Ovary (tissue), 9 donors: ENCODE results near the gene CNTD1. TPM values are rescaled to one million over a fixed set of nuclear protein-coding genes. Genes with fewer than 3 reads are reported as not detected.

ENCODE experiments used
- DNase-seq, 5 donors: peaks; one replicate each; pipeline ENCODE4 v3.0.0-alpha.2; 2019 to 2020
- H3K27ac ChIP-seq, 2 donors: fragments of 200-600 bp; one replicate each; pipeline versions ENCODE4 v1.5.1 to v1.8.0; 2019 to 2022
- H3K27me3 ChIP-seq: fragments of 200-600 bp; one replicate; pipeline ENCODE4 v1.8.0; 2022
- H3K36me3 ChIP-seq: fragments of 200-600 bp; sonication (generic); one replicate; pipeline ENCODE4 v1.5.1; 2019
- H3K4me1 ChIP-seq: one replicate; pipeline ENCODE4 v1.8.1; 2013; ENCODE audit warnings: mild to moderate bottlenecking, moderate library complexity; ENCODE audit not compliant: insufficient read depth
- H3K4me3 ChIP-seq: fragments of 200-600 bp; sonication (generic); one replicate; pipeline ENCODE4 v1.5.1; 2017
- H3K9me3 ChIP-seq, 2 donors: fragments of 200-600 bp in 1 of 2; sonication (generic) in 1 of 2; one replicate each; pipeline versions ENCODE4 v1.5.1 to v1.8.1; 2013 to 2019; ENCODE audit warnings: mild to moderate bottlenecking in 1 of 2, moderate library complexity in 1 of 2
- EP300 ChIP-seq: sonication (generic); formaldehyde crosslinking; IDR thresholded peaks from one replicate; pipeline ENCODE4 v1.6.1; 2017; ENCODE audit warnings: antibody characterized with exemption
- POLR2A ChIP-seq: fragments of 450-650 bp; IDR thresholded peaks from one replicate; pipeline ENCODE4 v1.6.1; 2017; ENCODE audit warnings: antibody characterized with exemption, mild to moderate bottlenecking, moderate library complexity
- WGBS, 3 donors: extraction: QIAGEN DNeasy Blood & Tissue Kit in 1 of 3; methylation state at CpG; one replicate each; pipeline versions ENCODE4 v1.1.5 to v1.1.7; 2013 to 2017; 5-methylcytosine and 5-hydroxymethylcytosine counted together
- intact Hi-C, 4 donors: fragments of 100-400 bp; cut with DNase I; formaldehyde crosslinking; loops; one replicate each; pipeline versions ENCODE4 v1.11.0 to v1.15.1; 2022 to 2023
- polyA plus RNA-seq, 2 donors: library from polyadenylated mRNA; stranded (reverse); fragments of 200-250 nt in 1 of 2; fragments of 350-450 nt in 1 of 2; fragmentation: Illumina TruSeq in 1 of 2; extraction: RNeasy Lipid Tissue Mini Kit (QIAGEN cat#74804) in 1 of 2; gene quantifications; one replicate each; pipeline ENCODE4 v1.2.3, GENCODE V29; 2013 to 2014
- total RNA-seq, 7 donors: library from RNA; depleted of rRNA in 2 of 7; stranded (reverse); fragments of >200 nt in 2 of 7; fragmentation: NEBNext Ultra II Directional in 3 of 7; extraction: Animal tissue kit (Norgen Biotek cat#: 25700) in 3 of 7; gene quantifications; one replicate each; pipeline versions ENCODE4 v1.1.0 to v1.2.4, GENCODE V29; 2016 to 2023
- TF ChIP-seq, protein P1 (sequence below), 3 donors: fragments of 450-650 bp in 2 of 3; fragments of 200-600 bp in 1 of 3; IDR thresholded peaks; one replicate each; pipeline versions ENCODE4 v1.5.1 to v1.8.0; 2016 to 2022; ENCODE audit warnings: antibody characterized with exemption in 3 of 3, mild to moderate bottlenecking in 1 of 3
- donor health status: DM: no; HTN: no; CAD: no; lungs with moderate emphysema.
- donor health status: DM: no; HTN: no; CAD: no.
- donor health status: Bipolar disorder and iron deficiency.
- donor health status: DM: yes; HTN: yes; CAD: no.
- donor health status: DM: no; HTN: no; CAD: no.
- donor health status: DM: yes; HTN: yes; CAD: no.

CNTD1 gene
- total and polyA plus RNA-seq, 9 donors = 0.22 to 0.79 (median 0.33) TPM; not detected in 2

DNA sequence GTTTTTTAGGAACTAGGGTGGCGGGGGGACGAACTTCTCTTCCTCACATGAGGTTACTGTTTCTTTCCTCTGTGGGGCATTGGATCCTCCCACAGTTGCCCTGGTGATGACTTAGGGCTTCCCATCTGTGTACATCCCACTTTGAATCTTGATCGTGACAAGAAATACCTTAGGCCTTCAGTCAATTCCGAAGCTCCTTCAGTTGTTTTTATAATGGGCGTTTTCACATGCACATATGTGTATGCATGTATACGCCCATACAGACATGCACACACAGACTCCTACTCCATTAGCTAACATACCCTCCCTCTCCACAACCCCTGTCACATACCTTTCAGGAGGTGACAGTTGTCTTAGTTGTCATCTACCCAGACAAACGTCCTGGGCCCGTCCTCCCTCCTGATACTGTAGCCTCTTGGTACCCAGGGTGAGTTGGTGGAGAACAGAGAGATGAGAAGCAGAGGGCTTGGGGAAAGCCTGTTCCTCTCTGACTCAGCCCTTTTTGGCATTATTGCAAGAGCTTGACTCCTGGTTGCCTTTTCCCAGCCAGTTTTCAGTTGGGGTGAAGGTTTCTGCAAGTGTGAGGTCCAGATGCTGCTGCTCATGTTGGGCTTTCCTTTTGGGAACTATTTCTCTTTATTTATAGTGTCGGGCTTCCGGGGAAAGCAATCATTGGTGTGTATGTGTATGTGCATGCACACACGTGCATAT, 43.5 kb downstream of the CNTD1 start:
- H3K4me1 ChIP-seq = no peaks in the 10 kb centered on the region
- H3K4me3 ChIP-seq = no peak overlapping the region
- 37 to 50% (median 39%) methylated on average over 11 of the region's 11 CpGs for WGBS, 3 donors
- TF ChIP-seq POLR2A (no peak), EP300 (no peak)
- no peak for DNase-seq
- no peaks in the 10 kb centered on the region for H3K36me3 ChIP-seq
- intact Hi-C loops = loop anchor here in 2 of 4 donors (5.0 to 10.0 kb wide), 2 partner anchors 95 to 153 kb away; partner anchors contain the start of gene RPL27 (in 1 of the 2)
- H3K27ac ChIP-seq = no peak overlapping the region
- H3K9me3 ChIP-seq = no peaks in the 10 kb centered on the region
- no peaks in the 10 kb centered on the region for H3K27me3 ChIP-seq

DNA sequence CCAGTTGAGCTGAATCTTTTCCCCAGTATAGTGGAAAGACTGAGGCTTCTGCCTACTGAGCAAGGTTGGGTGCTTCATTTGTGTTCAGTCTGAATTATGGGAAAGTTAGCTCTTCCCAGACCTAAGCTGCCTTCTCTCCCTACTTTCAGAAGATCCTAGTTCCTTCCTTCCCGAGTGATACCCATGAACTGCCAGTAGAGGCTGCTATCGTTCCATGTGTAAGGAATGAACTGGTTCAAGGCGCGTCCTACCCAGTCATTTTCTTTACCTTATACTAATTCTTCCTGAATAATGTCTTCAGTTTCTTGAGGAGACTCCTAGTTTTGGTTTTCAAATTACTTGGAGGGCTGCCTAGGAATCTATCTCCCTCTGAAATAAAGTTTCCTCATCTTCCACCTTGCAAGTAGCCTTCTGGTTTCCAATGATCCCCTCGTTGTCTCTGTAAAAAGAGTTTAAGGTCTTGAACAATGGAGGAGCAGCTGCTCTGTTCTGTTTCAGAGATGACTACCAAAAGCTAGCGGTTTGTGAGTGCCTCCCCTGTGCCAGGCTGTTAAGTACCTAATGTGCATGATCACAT, 44.8 kb downstream of the CNTD1 start:
- intact Hi-C loops = loop anchor here in 2 of 4 donors (5.0 to 10.0 kb wide), 2 partner anchors 94 to 151 kb away; partner anchors contain the start of gene RPL27 (in 1 of the 2)
- peak in 1 of 5 donors; percentile 47 for DNase-seq
- Histone ChIP-seq H3K4me3 (no peak overlapping the region), H3K4me1 (no peaks in the 10 kb centered on the region), H3K9me3 (no peaks in the 10 kb centered on the region), H3K27me3 (no peaks in the 10 kb centered on the region), H3K36me3 (no peaks in the 10 kb centered on the region), H3K27ac (no peak overlapping the region)
- no peak for TF ChIP-seq POLR2A
- TF ChIP-seq, protein P1, sequence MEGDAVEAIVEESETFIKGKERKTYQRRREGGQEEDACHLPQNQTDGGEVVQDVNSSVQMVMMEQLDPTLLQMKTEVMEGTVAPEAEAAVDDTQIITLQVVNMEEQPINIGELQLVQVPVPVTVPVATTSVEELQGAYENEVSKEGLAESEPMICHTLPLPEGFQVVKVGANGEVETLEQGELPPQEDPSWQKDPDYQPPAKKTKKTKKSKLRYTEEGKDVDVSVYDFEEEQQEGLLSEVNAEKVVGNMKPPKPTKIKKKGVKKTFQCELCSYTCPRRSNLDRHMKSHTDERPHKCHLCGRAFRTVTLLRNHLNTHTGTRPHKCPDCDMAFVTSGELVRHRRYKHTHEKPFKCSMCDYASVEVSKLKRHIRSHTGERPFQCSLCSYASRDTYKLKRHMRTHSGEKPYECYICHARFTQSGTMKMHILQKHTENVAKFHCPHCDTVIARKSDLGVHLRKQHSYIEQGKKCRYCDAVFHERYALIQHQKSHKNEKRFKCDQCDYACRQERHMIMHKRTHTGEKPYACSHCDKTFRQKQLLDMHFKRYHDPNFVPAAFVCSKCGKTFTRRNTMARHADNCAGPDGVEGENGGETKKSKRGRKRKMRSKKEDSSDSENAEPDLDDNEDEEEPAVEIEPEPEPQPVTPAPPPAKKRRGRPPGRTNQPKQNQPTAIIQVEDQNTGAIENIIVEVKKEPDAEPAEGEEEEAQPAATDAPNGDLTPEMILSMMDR (IDR thresholded peaks at IDR 0.05) = peak; percentile 64 to 88 (median 87)
- 32 to 37% (median 36%) methylated on average over 6 of the region's 6 CpGs for WGBS, 3 donors

DNA sequence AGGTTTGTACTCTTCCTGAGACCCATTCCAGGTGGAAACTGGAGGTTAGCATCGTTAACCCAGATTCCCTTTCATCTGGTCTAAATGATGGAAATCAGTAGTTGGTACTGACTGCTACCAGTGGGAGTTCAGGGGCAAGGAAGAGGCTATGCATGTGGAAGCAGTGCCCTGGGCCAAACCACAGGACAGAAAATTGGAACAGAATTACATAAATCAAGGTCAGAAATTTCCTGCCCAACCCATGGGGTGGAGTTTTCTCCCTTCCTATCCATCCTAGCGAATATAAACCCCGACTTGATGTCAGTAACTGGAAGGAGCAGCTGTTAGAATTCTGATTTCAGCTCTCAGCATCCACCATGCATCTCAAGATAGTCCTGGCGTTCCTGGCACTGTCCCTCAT, 45.6 kb downstream of the CNTD1 start, which contains the start of gene AOC2:
TSS of gene AOC2 (plus strand) at position 310 of the 400 bp plus-strand sequence. CDS start at position 357, 47 bp downstream.
- no peaks in the 10 kb centered on the region for H3K36me3 ChIP-seq
- no peaks in the 10 kb centered on the region for H3K9me3 ChIP-seq
- TF ChIP-seq, protein P1 (IDR thresholded peaks at IDR 0.05) = no peak
- TF ChIP-seq EP300 (no peak), POLR2A (no peak)
- no peak within 1 kb of the TSS for H3K27ac ChIP-seq
- H3K4me1 ChIP-seq = no peaks in the 10 kb centered on the region
- H3K4me3 ChIP-seq = no peak within 1 kb of the TSS
- no peaks in the 10 kb centered on the region for H3K27me3 ChIP-seq
- intact Hi-C loops = loop anchor here in 2 of 4 donors (5.0 to 10.0 kb wide), 2 partner anchors 93 to 151 kb away; partner anchors contain the start of gene RPL27 (in 1 of the 2)
- no peak for DNase-seq
- 27 to 47% (median 42%) methylated on average over 4 of the region's 4 CpGs for WGBS, 3 donors

DNA sequence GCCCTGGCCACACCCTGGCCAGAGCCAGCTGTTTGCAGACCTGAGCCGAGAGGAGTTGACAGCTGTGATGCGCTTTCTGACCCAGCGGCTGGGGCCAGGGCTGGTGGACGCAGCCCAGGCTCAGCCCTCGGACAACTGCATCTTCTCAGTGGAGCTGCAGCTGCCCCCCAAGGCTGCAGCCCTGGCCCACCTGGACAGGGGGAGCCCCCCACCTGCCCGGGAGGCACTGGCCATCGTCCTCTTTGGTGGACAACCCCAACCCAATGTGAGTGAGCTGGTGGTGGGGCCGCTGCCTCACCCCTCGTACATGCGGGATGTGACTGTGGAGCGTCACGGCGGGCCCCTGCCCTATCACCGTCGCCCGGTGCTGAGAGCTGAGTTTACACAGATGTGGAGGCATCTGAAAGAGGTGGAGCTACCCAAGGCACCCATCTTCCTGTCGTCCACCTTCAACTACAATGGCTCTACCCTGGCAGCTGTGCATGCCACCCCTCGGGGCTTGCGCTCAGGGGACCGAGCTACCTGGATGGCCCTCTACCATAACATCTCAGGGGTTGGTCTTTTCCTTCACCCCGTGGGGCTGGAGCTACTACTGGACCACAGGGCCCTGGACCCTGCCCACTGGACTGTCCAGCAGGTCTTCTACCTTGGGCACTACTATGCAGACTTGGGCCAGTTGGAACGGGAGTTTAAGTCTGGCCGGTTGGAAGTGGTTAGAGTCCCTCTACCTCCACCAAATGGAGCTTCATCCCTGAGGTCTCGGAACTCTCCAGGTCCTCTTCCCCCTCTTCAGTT, 46.3 kb downstream of the CNTD1 start:
- 78 to 84% (median 80%) methylated on average over 24 of the region's 24 CpGs for WGBS, 3 donors
- peaks cover under 1% of the 10 kb centered on the region for H3K4me1 ChIP-seq
- no peak for DNase-seq
- TF ChIP-seq POLR2A = no peak
- TF ChIP-seq EP300 = no peak
- TF ChIP-seq, protein P1 (IDR thresholded peaks at IDR 0.05) = no peak
- no peak overlapping the region for H3K27ac ChIP-seq
- H3K4me3 ChIP-seq = no peak overlapping the region
- intact Hi-C loops = loop anchor here (5.0 to 10.0 kb wide), 3 partner anchors 87 to 150 kb away; partner anchors contain the start of gene RPL27 (in 1 of the 4)
- no peaks in the 10 kb centered on the region for H3K27me3 ChIP-seq
- H3K36me3 ChIP-seq = no peaks in the 10 kb centered on the region
- no peaks in the 10 kb centered on the region for H3K9me3 ChIP-seq
